GM10266 (cell line): ENCODE results near the gene PCDHGC4.

Experiments
- DNase-seq: peaks from one replicate; pipeline ENCODE4 v3.0.0; 2012; ENCODE audit errors: extremely low spot score
- CTCF ChIP-seq: IDR thresholded peaks from 2 replicates; pipeline ENCODE4 v1.5.1; 2012; ENCODE audit warnings: mild to moderate bottlenecking, low read depth; ENCODE audit not compliant: control insufficient read depth, insufficient read depth; ENCODE audit errors: missing control alignments

The PCDHGC4 gene

GRCh38 chr5:141495453-141495811 is 10.6 kb downstream of the PCDHGC4 start:
- no peak for TF ChIP-seq CTCF
- no peak for DNase-seq

- DNase-seq = no peak
- no peak for TF ChIP-seq CTCF
These were observed 11.2 kb downstream of the PCDHGC4 start for GRCh38 chr5:141496038-141496437.

- no peak for DNase-seq
- no peak for TF ChIP-seq CTCF
These were observed 16.9 kb downstream of the PCDHGC4 start for GRCh38 chr5:141501761-141502160.

- DNase-seq = no peak
- no peak for TF ChIP-seq CTCF
These were observed 18.9 kb downstream of the PCDHGC4 start for GRCh38 chr5:141503681-141504080.

- DNase-seq = no peak
These were observed 19.4 kb downstream of the PCDHGC4 start for GRCh38 chr5:141504216-141504615.

GRCh38 chr5:141506381-141507155 is 21.7 kb downstream of the PCDHGC4 start:
- DNase-seq = no peak

More at GRCh38 chr5:141504216-141504615, 19.4 kb downstream of the PCDHGC4 start:
- no peak for TF ChIP-seq CTCF

More at GRCh38 chr5:141506381-141507155, 21.7 kb downstream of the PCDHGC4 start:
- TF ChIP-seq CTCF = no peak
